GM12891 (cell line): Measurements from ENCODE around the gene IFT22.
"Not testable (repeated sequence)": the region's sequence is repeated elsewhere in the genome, so short reads cannot be mapped to it uniquely, and the experiment has no call there.

Experiments
- POLR2A ChIP-seq: IDR thresholded peaks from 2 replicates; pipeline ENCODE4 v1.6.1; 2011; ENCODE audit warnings: low read depth, low read length, control low read depth
- POLR2AphosphoS5 ChIP-seq: IDR thresholded peaks from 2 replicates; pipeline ENCODE4 v1.6.1; 2011; ENCODE audit warnings: low read depth, low read length, control low read depth

GRCh38 chr7:101348456-101349067 lies 26.9 kb upstream of the IFT22 start:
- not testable (repeated sequence) for TF ChIP-seq POLR2AphosphoS5, POLR2A
